Measurements from ENCODE around the gene NUTM1.

The NUTM1 gene

GRCh38 chr15:34311563-34311962, 31.6 kb upstream of the NUTM1 start:
- no peak overlapping the region for H3K9ac ChIP-seq
- no peak overlapping the region for H2AFZ ChIP-seq (ENCODE audit: low read depth)
- no peak for TF ChIP-seq CTCF (conservative IDR thresholded peaks at IDR 0.05; ENCODE audit: low read depth, low read length)
- H3K4me3 ChIP-seq (IDR thresholded peaks at IDR 0.05; ENCODE audit: insufficient read depth, low read depth, low read length): no peak overlapping the region
- no peak overlapping the region for H3K27ac ChIP-seq
- H3K4me1 ChIP-seq (ENCODE audit: low read depth, poor library complexity, severe bottlenecking): no peaks in the 10 kb centered on the region
- no peaks in the 10 kb centered on the region for H3K79me2 ChIP-seq (ENCODE audit: insufficient read depth, low read depth)
- H4K20me1 ChIP-seq (ENCODE audit: insufficient read depth): no peaks in the 10 kb centered on the region
- no peaks in the 10 kb centered on the region for H3K27me3 ChIP-seq (ENCODE audit: insufficient read depth, low read depth)
- H3K4me2 ChIP-seq: no peak overlapping the region
- no peaks in the 10 kb centered on the region for H3K36me3 ChIP-seq (ENCODE audit: insufficient read depth)

- H3K4me2 ChIP-seq: no peak overlapping the region
- H2AFZ ChIP-seq (ENCODE audit: low read depth): no peak overlapping the region
- no peak overlapping the region for H3K4me3 ChIP-seq (IDR thresholded peaks at IDR 0.05; ENCODE audit: insufficient read depth, low read depth, low read length)
Measured at GRCh38 chr15:34314491-34315490, 28.3 kb upstream of the NUTM1 start.

GRCh38 chr15:34318277-34319079, 24.6 kb upstream of the NUTM1 start:
- no peak for TF ChIP-seq CTCF (conservative IDR thresholded peaks at IDR 0.05; ENCODE audit: low read depth, low read length)
- no peak overlapping the region for H3K4me3 ChIP-seq (IDR thresholded peaks at IDR 0.05; ENCODE audit: insufficient read depth, low read depth, low read length)
- no peaks in the 10 kb centered on the region for H4K20me1 ChIP-seq (ENCODE audit: insufficient read depth)
- no peaks in the 10 kb centered on the region for H3K4me1 ChIP-seq (ENCODE audit: low read depth, poor library complexity, severe bottlenecking)
- no peak overlapping the region for H3K27ac ChIP-seq
- no peaks in the 10 kb centered on the region for H3K36me3 ChIP-seq (ENCODE audit: insufficient read depth)
- H2AFZ ChIP-seq (ENCODE audit: low read depth): no peak overlapping the region
- no peaks in the 10 kb centered on the region for H3K27me3 ChIP-seq (ENCODE audit: insufficient read depth, low read depth)
- H3K4me2 ChIP-seq: no peak overlapping the region
- no peak overlapping the region for H3K9ac ChIP-seq
- no peaks in the 10 kb centered on the region for H3K79me2 ChIP-seq (ENCODE audit: insufficient read depth, low read depth)

More at GRCh38 chr15:34314491-34315490, 28.3 kb upstream of the NUTM1 start:
- no peaks in the 10 kb centered on the region for H3K27me3 ChIP-seq (ENCODE audit: insufficient read depth, low read depth)
- no peaks in the 10 kb centered on the region for H4K20me1 ChIP-seq (ENCODE audit: insufficient read depth)
- H3K36me3 ChIP-seq (ENCODE audit: insufficient read depth): no peaks in the 10 kb centered on the region
- H3K79me2 ChIP-seq (ENCODE audit: insufficient read depth, low read depth): no peaks in the 10 kb centered on the region
- no peak overlapping the region for H3K9ac ChIP-seq
- no peak overlapping the region for H3K27ac ChIP-seq
- TF ChIP-seq CTCF (conservative IDR thresholded peaks at IDR 0.05; ENCODE audit: low read depth, low read length): no peak
- H3K4me1 ChIP-seq (ENCODE audit: low read depth, poor library complexity, severe bottlenecking): no peaks in the 10 kb centered on the region

GRCh38 chr15:34323217-34323616, 19.9 kb upstream of the NUTM1 start:
- Histone ChIP-seq H3K4me1 (ENCODE audit: low read depth, poor library complexity, severe bottlenecking) (no peaks in the 10 kb centered on the region), H4K20me1 (ENCODE audit: insufficient read depth) (no peaks in the 10 kb centered on the region), H3K4me2 (no peak overlapping the region), H3K27me3 (ENCODE audit: insufficient read depth, low read depth) (no peaks in the 10 kb centered on the region), H3K36me3 (ENCODE audit: insufficient read depth) (no peaks in the 10 kb centered on the region), H3K79me2 (ENCODE audit: insufficient read depth, low read depth) (no peaks in the 10 kb centered on the region), H3K27ac (no peak overlapping the region), H2AFZ (ENCODE audit: low read depth) (no peak overlapping the region), H3K4me3 (IDR thresholded peaks at IDR 0.05; ENCODE audit: insufficient read depth, low read depth, low read length) (no peak overlapping the region), H3K9ac (no peak overlapping the region)
- no peak for TF ChIP-seq CTCF (conservative IDR thresholded peaks at IDR 0.05; ENCODE audit: low read depth, low read length)

All from KMS-11 (cell line).